ENCODE results near the gene ANO7. TPM values are rescaled to one million over a fixed set of nuclear protein-coding genes. Genes with fewer than 3 reads are reported as not detected.

Gene ANO7
- total RNA-seq, 1 experiment from 2014 or later, result 4.1 TPM

DNA sequence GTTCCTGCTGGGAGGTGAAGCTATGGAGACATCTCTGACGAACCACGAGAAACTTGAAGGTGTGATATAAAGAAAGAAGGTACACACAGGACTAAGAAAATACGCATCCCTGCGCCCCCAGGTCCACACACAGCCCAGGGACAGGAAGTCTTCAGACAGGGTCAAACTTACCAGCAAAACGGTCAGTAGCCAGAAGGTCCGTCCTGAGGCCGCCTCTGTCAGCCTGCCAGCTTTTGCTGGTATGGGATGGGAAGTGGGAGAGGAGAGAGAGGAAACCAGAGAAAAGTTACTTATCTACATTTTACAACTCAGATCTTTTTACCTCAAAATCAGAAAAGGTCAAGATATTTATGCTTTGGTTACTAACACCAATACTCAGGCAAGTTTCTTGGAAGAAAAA lies 79.8 kb downstream of the ANO7 start:
- Mint-ChIP-seq H3K36me3 (ENCODE audit: insufficient read depth, unreplicated experiment) (peaks cover 85% of the 10 kb centered on the region), H3K4me1 (ENCODE audit: low read depth, unreplicated experiment) (peaks cover 11% of the 10 kb centered on the region), H3K27ac (ENCODE audit: unreplicated experiment) (no peak overlapping the region), H3K4me3 (ENCODE audit: unreplicated experiment) (no peak overlapping the region), H3K9me3 (ENCODE audit: unreplicated experiment) (no peaks in the 10 kb centered on the region), H3K27me3 (ENCODE audit: insufficient read depth, unreplicated experiment) (no peaks in the 10 kb centered on the region)
- H3K4me3 ChIP-seq (ENCODE audit: low read depth, low read length), result no peak overlapping the region
- H3K4me1 ChIP-seq, result peaks cover 11% of the 10 kb centered on the region; the same call in 1 of the 2 replicates
- DNase-seq, result no peak
- ChIA-PET CTCF (interaction anchor here (0.6 kb wide), 1 partner anchor 510 kb away, joined by 3 read pairs; no protein-coding TSS in a partner anchor), POLR2A (no interaction called here)
- H3K27me3 ChIP-seq (replicated peaks; ENCODE audit: control insufficient read depth, insufficient read depth, low read length), result no peaks in the 10 kb centered on the region
- H3K36me3 ChIP-seq (ENCODE audit: control insufficient read depth, insufficient read depth, low read length), result no peaks in the 10 kb centered on the region; the same call in 1 of the 2 replicates
- BruUV-seq (replicated peaks), result no TSS peak
- TF ChIP-seq, protein P1, sequence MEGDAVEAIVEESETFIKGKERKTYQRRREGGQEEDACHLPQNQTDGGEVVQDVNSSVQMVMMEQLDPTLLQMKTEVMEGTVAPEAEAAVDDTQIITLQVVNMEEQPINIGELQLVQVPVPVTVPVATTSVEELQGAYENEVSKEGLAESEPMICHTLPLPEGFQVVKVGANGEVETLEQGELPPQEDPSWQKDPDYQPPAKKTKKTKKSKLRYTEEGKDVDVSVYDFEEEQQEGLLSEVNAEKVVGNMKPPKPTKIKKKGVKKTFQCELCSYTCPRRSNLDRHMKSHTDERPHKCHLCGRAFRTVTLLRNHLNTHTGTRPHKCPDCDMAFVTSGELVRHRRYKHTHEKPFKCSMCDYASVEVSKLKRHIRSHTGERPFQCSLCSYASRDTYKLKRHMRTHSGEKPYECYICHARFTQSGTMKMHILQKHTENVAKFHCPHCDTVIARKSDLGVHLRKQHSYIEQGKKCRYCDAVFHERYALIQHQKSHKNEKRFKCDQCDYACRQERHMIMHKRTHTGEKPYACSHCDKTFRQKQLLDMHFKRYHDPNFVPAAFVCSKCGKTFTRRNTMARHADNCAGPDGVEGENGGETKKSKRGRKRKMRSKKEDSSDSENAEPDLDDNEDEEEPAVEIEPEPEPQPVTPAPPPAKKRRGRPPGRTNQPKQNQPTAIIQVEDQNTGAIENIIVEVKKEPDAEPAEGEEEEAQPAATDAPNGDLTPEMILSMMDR (IDR thresholded peaks at IDR 0.05; ENCODE audit: insufficient read depth in 1 of 2, low read depth in 1 of 2, low read length in 1 of 2, severe bottlenecking in 1 of 2, unreplicated experiment in 1 of 2), result no peak
- intact Hi-C loops (cut with micrococcal nuclease; ENCODE audit: unreplicated experiment), result no loop called here
- H3K9me3 ChIP-seq, result no peaks in the 10 kb centered on the region

DNA sequence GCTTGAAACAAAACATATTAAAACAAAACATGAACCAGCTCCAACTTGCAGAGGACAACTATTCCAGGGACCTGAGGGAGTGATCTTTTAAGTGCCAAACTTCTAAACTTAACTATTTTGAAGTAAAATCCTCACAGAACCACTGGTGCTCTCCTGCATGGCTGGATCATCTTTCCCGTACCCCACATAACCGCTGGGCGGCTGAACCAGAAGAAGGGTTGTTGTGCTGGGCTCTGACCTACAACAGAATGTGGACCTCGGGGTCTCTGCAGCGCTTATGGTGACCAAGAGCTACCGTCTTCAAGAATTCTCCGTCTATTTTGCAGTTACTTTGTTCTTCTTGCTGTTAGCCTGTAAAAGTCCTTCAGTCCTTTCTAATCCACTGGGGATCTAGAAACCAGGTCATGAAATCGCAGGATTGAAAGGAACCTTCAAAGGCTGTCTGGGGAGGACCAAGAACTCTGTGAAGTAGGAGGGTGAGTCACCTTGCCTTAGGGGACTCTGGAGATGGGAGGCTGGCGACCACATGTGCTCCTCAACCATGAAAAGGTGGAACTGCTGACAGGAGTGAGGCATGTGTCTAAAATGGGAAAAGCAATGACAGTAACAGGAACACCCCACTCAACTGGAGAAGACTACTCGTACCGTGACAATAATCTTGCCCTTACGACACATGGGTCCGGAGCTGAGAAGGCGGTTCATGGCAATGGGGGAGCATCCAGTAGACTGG lies 80.4 kb downstream of the ANO7 start:
- no peaks in the 10 kb centered on the region for H3K27me3 Mint-ChIP-seq (ENCODE audit: insufficient read depth, unreplicated experiment)
- Histone ChIP-seq H3K9me3 (no peaks in the 10 kb centered on the region), H3K4me3 (ENCODE audit: low read depth, low read length) (no peak overlapping the region), H3K36me3 (ENCODE audit: control insufficient read depth, insufficient read depth, low read length) (no peaks in the 10 kb centered on the region; the same call in 1 of the 2 replicates), H3K27me3 (replicated peaks; ENCODE audit: control insufficient read depth, insufficient read depth, low read length) (no peaks in the 10 kb centered on the region), H3K4me1 (peaks cover 11% of the 10 kb centered on the region; the same call in 1 of the 2 replicates)
- H3K4me3 Mint-ChIP-seq (ENCODE audit: unreplicated experiment), result no peak overlapping the region
- no peaks in the 10 kb centered on the region for H3K9me3 Mint-ChIP-seq (ENCODE audit: unreplicated experiment)
- ChIA-PET POLR2A (no interaction called here), CTCF (no interaction called here)
- intact Hi-C loops (cut with micrococcal nuclease; ENCODE audit: unreplicated experiment), result no loop called here
- no peak for DNase-seq
- BruUV-seq (replicated peaks), result no TSS peak
- peaks cover 17% of the 10 kb centered on the region for H3K4me1 Mint-ChIP-seq (ENCODE audit: low read depth, unreplicated experiment)
- no peak overlapping the region for H3K27ac Mint-ChIP-seq (ENCODE audit: unreplicated experiment)
- peaks cover 85% of the 10 kb centered on the region for H3K36me3 Mint-ChIP-seq (ENCODE audit: insufficient read depth, unreplicated experiment)
- TF ChIP-seq, protein P1 (IDR thresholded peaks at IDR 0.05; ENCODE audit: insufficient read depth in 1 of 2, low read depth in 1 of 2, low read length in 1 of 2, severe bottlenecking in 1 of 2, unreplicated experiment in 1 of 2), result no peak

DNA sequence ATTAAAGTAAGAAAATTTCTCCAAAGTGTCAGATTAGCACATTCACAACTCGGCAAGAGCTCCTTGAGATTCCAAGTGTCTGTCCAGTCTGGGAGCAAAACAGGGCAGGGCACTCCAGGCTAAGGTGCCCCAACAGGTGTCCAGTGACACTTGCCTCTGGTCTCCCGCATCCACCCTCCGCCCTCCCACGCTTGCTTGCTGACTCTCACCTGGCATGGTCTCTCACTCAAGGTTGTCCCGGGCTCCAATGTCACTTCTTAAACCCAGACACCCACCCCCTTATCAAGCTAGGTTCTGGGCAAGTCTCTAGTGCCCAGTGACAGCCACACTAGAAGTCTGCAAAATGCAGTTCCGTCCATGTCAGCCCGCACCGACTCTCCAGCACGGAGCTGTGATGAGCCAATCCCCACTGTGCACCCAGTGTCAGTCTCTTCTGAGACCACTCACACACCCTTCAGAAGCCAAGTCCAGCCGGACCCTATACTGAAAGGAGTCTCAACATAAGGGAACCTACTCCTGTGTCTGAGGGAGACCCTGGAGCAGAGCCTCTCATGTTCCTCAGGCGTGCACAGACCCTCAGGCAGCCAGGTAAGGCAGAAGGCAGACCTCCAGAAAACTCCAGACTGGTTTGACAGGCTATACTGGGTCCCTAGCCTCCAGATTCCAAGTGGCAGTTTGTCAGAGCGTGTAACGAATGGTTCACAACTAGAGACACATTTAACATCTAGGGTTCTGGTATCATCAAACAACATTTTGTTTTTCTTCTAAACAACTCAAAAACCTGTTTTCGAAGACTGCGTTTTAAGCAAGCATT lies 81.4 kb downstream of the ANO7 start:
- H3K4me1 Mint-ChIP-seq (ENCODE audit: low read depth, unreplicated experiment), result peaks cover 25% of the 10 kb centered on the region
- Histone ChIP-seq H3K4me3 (ENCODE audit: low read depth, low read length) (no peak overlapping the region), H3K27me3 (replicated peaks; ENCODE audit: control insufficient read depth, insufficient read depth, low read length) (no peaks in the 10 kb centered on the region), H3K9me3 (no peaks in the 10 kb centered on the region), H3K36me3 (ENCODE audit: control insufficient read depth, insufficient read depth, low read length) (no peaks in the 10 kb centered on the region; the same call in 1 of the 2 replicates), H3K4me1 (peaks cover 11% of the 10 kb centered on the region; the same call in 1 of the 2 replicates)
- CTCF ChIA-PET, result no interaction called here
- no peak overlapping the region for H3K27ac Mint-ChIP-seq (ENCODE audit: unreplicated experiment)
- TF ChIP-seq, protein P1 (IDR thresholded peaks at IDR 0.05; ENCODE audit: insufficient read depth in 1 of 2, low read depth in 1 of 2, low read length in 1 of 2, severe bottlenecking in 1 of 2, unreplicated experiment in 1 of 2), result no peak
- DNase-seq, result no peak
- POLR2A ChIA-PET, result interaction anchor here (0.5 kb wide), 1 partner anchor 8 kb away, joined by 3 read pairs; no protein-coding TSS in a partner anchor
- peaks cover 77% of the 10 kb centered on the region for H3K36me3 Mint-ChIP-seq (ENCODE audit: insufficient read depth, unreplicated experiment)
- intact Hi-C loops (cut with micrococcal nuclease; ENCODE audit: unreplicated experiment), result no loop called here
- H3K4me3 Mint-ChIP-seq (ENCODE audit: unreplicated experiment), result no peak overlapping the region
- no peaks in the 10 kb centered on the region for H3K9me3 Mint-ChIP-seq (ENCODE audit: unreplicated experiment)
- H3K27me3 Mint-ChIP-seq (ENCODE audit: insufficient read depth, unreplicated experiment), result no peaks in the 10 kb centered on the region
- no TSS peak for BruUV-seq (replicated peaks)

All from Caco-2 (cell line).